B cell (primary cell): ENCODE results near the gene THADA.

Experiments
- CTCF ChIP-seq: fragments of 200-600 bp; IDR thresholded peaks from one replicate; pipeline ENCODE4 v1.8.0; 2022; ENCODE audit warnings: antibody characterized with exemption, mild to moderate bottlenecking
- EZH2 ChIP-seq: IDR thresholded peaks from 2 replicates; pipeline ENCODE4 v1.6.1; 2012; ENCODE audit warnings: borderline replicate concordance, low read depth, mild to moderate bottlenecking, moderate library complexity, low read length; ENCODE audit not compliant: insufficient read depth, poor library complexity, severe bottlenecking

GRCh38 chr2:43288417-43289305 is 307.2 kb downstream of the THADA start:
- TF ChIP-seq CTCF (no peak), EZH2 (no peak)
